ENCODE results near the gene ARID1B.

ARID1B gene

DNA sequence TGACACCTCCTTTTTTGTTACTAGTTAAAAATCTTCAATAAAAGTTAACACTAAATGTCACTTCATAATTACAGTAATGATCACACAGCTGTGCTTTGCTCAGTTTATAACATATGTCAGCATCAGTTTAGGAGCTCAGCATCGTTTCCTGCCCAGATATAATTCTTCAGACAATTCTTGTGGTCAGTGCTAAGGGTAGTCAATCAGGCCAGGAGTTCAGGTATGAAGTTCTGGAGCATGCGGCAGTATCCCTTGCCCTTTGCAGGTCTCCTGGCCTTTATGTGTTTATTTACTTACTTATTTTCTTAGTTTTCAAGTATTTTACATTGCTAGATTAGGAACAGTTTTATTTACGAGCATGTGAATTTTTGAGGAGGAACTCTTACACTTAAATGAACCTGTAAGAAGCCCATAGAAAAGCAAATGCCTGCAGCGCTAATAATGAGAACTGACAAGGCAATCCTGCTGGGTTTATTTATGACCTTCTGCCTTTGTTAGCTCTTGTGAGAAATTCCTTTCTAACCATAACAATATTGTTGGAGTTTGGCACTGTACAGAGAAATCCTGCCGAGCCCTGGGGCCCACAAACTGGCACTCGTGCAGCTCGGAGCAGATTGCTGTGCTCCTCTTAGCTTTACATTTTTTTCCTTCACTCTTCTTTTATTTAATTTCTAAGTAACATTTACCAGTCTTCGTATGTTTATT, 293.4 kb downstream of the ARID1B start:
- TF ChIP-seq CTCF (IDR thresholded peaks at IDR 0.05; ENCODE audit: low read depth, low read length) = no peak
- Histone ChIP-seq H3K36me3 (no peaks in the 10 kb centered on the region), H3K27me3 (no peaks in the 10 kb centered on the region), H3K4me1 (no peaks in the 10 kb centered on the region; the same call in 1 of the 2 replicates), H3K4me3 (ENCODE audit: low read depth, low read length) (no peak overlapping the region), H3K9me3 (no peaks in the 10 kb centered on the region)
- no peak for DNase-seq

DNA sequence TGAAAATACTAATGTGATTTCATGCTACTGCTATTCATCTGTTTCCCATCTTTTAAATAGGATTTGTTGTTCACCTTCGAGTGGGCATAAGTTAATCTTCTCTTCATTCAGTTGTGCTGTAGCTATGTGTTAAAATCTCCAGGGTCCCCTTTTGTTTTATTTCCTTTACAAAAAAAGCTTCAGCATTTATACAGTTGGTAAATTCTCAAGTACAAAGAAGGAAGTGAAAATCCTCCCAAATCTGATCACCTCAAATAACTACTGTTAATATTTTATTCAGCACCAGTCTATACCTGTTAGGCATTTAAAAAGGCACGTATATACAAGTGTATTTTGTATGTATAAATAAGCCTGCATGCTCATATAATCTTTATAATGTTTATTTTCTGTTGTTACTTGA, 294.9 kb downstream of the ARID1B start:
- no peak for DNase-seq
- H3K27me3 ChIP-seq = no peaks in the 10 kb centered on the region
- no peak for TF ChIP-seq CTCF (IDR thresholded peaks at IDR 0.05; ENCODE audit: low read depth, low read length)
- H3K36me3 ChIP-seq = no peaks in the 10 kb centered on the region
- H3K9me3 ChIP-seq = no peaks in the 10 kb centered on the region
- no peaks in the 10 kb centered on the region; the same call in 1 of the 2 replicates for H3K4me1 ChIP-seq
- no peak overlapping the region for H3K4me3 ChIP-seq (ENCODE audit: low read depth, low read length)

DNA sequence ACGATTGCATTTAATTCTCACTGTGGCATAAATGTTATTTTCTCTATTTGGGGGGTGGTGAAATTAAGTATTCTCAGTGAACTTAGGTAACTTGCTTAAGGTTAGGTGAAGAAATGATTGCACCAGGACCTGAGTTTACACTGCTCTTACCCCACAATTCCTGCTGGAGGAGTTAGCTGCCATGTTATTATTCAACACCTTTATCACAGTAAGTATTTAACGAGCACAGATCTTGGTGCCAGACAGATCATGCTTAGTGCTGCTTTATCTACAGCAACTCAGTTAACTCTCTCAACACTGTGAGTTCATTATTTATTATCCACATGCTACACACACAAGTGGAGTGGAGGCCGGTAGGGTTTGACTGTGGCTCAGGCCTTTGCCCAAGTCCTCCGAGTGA, 296.4 kb downstream of the ARID1B start:
- no peaks in the 10 kb centered on the region; the same call in 1 of the 2 replicates for H3K36me3 ChIP-seq
- H3K4me3 ChIP-seq (ENCODE audit: low read depth, low read length) = no peak overlapping the region
- no peaks in the 10 kb centered on the region for H3K9me3 ChIP-seq
- TF ChIP-seq CTCF (IDR thresholded peaks at IDR 0.05; ENCODE audit: low read depth, low read length) = no peak
- no peak for DNase-seq
- no peaks in the 10 kb centered on the region; the same call in 1 of the 2 replicates for H3K4me1 ChIP-seq
- H3K27me3 ChIP-seq = no peaks in the 10 kb centered on the region

DNA sequence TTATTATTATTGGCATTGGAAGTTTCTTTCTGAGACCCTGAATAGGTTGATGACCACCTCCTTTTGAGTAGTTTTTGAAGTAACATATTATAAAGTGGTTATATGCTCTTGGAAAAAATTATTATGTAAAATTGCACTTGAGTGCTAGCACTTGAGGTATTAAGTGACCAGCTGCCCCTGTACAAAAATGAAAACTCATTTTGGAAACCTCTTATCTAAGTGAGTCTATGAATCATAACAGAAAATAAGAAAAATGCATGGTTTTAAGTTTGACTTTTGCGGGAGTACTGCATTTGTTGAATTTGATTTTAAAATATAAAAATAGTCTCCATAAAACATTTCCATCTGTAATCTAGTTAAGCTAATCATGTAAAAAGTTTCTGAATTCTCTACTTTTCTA, 297.8 kb downstream of the ARID1B start:
- Histone ChIP-seq H3K27me3 (no peaks in the 10 kb centered on the region), H3K4me3 (ENCODE audit: low read depth, low read length) (no peak overlapping the region), H3K36me3 (no peaks in the 10 kb centered on the region; the same call in 1 of the 2 replicates), H3K9me3 (no peaks in the 10 kb centered on the region), H3K4me1 (no peaks in the 10 kb centered on the region; the same call in 1 of the 2 replicates)
- TF ChIP-seq CTCF (IDR thresholded peaks at IDR 0.05; ENCODE audit: low read depth, low read length) = no peak
- no peak for DNase-seq

- Histone ChIP-seq H3K9me3 (no peaks in the 10 kb centered on the region), H3K4me3 (ENCODE audit: low read depth, low read length) (no peak overlapping the region), H3K27me3 (no peaks in the 10 kb centered on the region), H3K4me1 (no peaks in the 10 kb centered on the region; the same call in 1 of the 2 replicates), H3K36me3 (no peaks in the 10 kb centered on the region; the same call in 1 of the 2 replicates)
- DNase-seq = no peak
- TF ChIP-seq CTCF (IDR thresholded peaks at IDR 0.05; ENCODE audit: low read depth, low read length) = no peak
Observed at GRCh38 chr6:157075549-157076450, 298.6 kb downstream of the ARID1B start.
